ENCODE data around the gene CADM1.

DNA sequence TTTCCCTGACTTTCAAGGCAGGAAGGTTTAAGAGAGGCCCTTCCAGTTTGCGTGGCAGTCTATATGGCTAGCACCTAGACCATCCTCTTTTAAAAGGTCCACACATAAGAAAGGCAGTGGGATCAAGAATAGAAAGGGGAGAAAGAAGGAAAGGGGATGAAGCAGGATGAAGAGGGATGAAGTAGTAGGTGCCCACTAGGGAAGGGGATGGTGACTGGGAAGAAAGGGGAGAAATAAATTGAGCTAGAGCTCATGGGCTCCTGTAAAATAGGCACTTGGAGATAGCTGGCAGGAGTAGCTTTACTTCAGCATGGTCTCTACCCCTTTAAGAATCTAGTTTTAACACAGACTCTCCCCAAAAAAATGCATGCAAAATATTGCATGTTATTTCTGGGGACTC is 41.5 kb downstream of the CADM1 start:
- TF ChIP-seq, protein P1, sequence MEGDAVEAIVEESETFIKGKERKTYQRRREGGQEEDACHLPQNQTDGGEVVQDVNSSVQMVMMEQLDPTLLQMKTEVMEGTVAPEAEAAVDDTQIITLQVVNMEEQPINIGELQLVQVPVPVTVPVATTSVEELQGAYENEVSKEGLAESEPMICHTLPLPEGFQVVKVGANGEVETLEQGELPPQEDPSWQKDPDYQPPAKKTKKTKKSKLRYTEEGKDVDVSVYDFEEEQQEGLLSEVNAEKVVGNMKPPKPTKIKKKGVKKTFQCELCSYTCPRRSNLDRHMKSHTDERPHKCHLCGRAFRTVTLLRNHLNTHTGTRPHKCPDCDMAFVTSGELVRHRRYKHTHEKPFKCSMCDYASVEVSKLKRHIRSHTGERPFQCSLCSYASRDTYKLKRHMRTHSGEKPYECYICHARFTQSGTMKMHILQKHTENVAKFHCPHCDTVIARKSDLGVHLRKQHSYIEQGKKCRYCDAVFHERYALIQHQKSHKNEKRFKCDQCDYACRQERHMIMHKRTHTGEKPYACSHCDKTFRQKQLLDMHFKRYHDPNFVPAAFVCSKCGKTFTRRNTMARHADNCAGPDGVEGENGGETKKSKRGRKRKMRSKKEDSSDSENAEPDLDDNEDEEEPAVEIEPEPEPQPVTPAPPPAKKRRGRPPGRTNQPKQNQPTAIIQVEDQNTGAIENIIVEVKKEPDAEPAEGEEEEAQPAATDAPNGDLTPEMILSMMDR (IDR thresholded peaks at IDR 0.05; ENCODE audit: borderline replicate concordance, extremely low read depth, low read length, poor library complexity, severe bottlenecking) = no peak
- no peak for TF ChIP-seq EZH2 (IDR thresholded peaks at IDR 0.05; ENCODE audit: borderline replicate concordance, low read depth, low read length, severe bottlenecking)

All from DND-41 (cell line).